Fibroblast of upper back skin (primary cell): ENCODE results near the gene SOX10.

Experiments used
- DNase-seq: peaks from one replicate; pipeline ENCODE4 v3.0.0-alpha.2; 2013

Gene SOX10

GRCh38 chr22:37929390-37929789 is 55.0 kb downstream of the SOX10 start:
- DNase-seq = no peak

GRCh38 chr22:37927637-37927936 is 56.8 kb downstream of the SOX10 start:
- no peak for DNase-seq

- no peak for DNase-seq
Measured at GRCh38 chr22:37926771-37927636, 57.4 kb downstream of the SOX10 start.

GRCh38 chr22:37926358-37926757 is 58.0 kb downstream of the SOX10 start:
- DNase-seq = no peak

GRCh38 chr22:37925767-37926166 is 58.6 kb downstream of the SOX10 start:
- DNase-seq = no peak

GRCh38 chr22:37925330-37925729 is 59.0 kb downstream of the SOX10 start:
- no peak for DNase-seq

- DNase-seq = no peak
Measured at GRCh38 chr22:37924386-37925065, 59.8 kb downstream of the SOX10 start.

GRCh38 chr22:37923927-37924326 is 60.4 kb downstream of the SOX10 start:
- DNase-seq = no peak
